Panc1 (cell line): Measurements from ENCODE around the gene SMAP2.

Experiments used
- POLR2AphosphoS5 ChIP-seq: IDR thresholded peaks from 2 replicates; pipeline ENCODE4 v1.6.1; 2012; ENCODE audit warnings: mild to moderate bottlenecking, low read depth, low read length, moderate library complexity
- SIN3A ChIP-seq: IDR thresholded peaks from 2 replicates; pipeline ENCODE4 v1.6.1; 2012; ENCODE audit warnings: low read depth, mild to moderate bottlenecking, low read length, moderate library complexity, borderline replicate concordance; ENCODE audit not compliant: insufficient read depth
- TF ChIP-seq, protein P1 (sequence below): fragments of 450-650 bp; IDR thresholded peaks from 2 replicates; pipeline ENCODE4 v1.5.1; 2017; ENCODE audit warnings: mild to moderate bottlenecking
- TF ChIP-seq, protein P2 (sequence below), 2 experiments: IDR thresholded peaks; 2 replicates each; pipeline ENCODE4 v1.6.1; 2011 to 2012; ENCODE audit warnings: low read depth in 2 of 2, control low read depth in 1 of 2, low read length in 1 of 2, mild to moderate bottlenecking in 1 of 2, moderate library complexity in 1 of 2; ENCODE audit not compliant: insufficient read depth in 1 of 2

DNA sequence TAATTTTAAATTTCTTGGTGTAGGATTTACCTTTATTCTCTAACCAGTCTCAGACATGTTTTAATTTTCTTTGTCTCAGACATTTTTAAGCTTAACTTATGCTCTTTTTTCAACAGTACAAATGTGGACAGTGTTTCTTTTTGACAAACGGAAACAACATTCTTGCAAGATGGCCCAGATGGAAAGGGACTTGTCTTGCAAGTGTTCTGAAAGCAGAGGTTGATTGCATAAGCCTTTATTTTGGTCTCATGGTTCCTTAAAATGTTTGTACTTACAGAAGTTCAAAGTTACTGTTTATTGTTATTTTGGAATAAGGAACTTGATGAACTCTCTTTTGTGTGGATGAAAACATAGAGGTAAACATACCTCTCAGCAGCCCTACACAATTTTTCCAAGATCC lies 22.9 kb downstream of the SMAP2 start:
- TF ChIP-seq, protein P1, sequence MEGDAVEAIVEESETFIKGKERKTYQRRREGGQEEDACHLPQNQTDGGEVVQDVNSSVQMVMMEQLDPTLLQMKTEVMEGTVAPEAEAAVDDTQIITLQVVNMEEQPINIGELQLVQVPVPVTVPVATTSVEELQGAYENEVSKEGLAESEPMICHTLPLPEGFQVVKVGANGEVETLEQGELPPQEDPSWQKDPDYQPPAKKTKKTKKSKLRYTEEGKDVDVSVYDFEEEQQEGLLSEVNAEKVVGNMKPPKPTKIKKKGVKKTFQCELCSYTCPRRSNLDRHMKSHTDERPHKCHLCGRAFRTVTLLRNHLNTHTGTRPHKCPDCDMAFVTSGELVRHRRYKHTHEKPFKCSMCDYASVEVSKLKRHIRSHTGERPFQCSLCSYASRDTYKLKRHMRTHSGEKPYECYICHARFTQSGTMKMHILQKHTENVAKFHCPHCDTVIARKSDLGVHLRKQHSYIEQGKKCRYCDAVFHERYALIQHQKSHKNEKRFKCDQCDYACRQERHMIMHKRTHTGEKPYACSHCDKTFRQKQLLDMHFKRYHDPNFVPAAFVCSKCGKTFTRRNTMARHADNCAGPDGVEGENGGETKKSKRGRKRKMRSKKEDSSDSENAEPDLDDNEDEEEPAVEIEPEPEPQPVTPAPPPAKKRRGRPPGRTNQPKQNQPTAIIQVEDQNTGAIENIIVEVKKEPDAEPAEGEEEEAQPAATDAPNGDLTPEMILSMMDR, result no peak
- TF ChIP-seq, protein P2, sequence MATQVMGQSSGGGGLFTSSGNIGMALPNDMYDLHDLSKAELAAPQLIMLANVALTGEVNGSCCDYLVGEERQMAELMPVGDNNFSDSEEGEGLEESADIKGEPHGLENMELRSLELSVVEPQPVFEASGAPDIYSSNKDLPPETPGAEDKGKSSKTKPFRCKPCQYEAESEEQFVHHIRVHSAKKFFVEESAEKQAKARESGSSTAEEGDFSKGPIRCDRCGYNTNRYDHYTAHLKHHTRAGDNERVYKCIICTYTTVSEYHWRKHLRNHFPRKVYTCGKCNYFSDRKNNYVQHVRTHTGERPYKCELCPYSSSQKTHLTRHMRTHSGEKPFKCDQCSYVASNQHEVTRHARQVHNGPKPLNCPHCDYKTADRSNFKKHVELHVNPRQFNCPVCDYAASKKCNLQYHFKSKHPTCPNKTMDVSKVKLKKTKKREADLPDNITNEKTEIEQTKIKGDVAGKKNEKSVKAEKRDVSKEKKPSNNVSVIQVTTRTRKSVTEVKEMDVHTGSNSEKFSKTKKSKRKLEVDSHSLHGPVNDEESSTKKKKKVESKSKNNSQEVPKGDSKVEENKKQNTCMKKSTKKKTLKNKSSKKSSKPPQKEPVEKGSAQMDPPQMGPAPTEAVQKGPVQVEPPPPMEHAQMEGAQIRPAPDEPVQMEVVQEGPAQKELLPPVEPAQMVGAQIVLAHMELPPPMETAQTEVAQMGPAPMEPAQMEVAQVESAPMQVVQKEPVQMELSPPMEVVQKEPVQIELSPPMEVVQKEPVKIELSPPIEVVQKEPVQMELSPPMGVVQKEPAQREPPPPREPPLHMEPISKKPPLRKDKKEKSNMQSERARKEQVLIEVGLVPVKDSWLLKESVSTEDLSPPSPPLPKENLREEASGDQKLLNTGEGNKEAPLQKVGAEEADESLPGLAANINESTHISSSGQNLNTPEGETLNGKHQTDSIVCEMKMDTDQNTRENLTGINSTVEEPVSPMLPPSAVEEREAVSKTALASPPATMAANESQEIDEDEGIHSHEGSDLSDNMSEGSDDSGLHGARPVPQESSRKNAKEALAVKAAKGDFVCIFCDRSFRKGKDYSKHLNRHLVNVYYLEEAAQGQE (IDR thresholded peaks at IDR 0.05; ENCODE audit: insufficient read depth in 1 of 2, low read depth in 2 of 2, low read length in 1 of 2), result no peak
- TF ChIP-seq POLR2AphosphoS5 (no peak), SIN3A (no peak)
